ENCODE measurements around the gene GFM1.

Gene GFM1

DNA sequence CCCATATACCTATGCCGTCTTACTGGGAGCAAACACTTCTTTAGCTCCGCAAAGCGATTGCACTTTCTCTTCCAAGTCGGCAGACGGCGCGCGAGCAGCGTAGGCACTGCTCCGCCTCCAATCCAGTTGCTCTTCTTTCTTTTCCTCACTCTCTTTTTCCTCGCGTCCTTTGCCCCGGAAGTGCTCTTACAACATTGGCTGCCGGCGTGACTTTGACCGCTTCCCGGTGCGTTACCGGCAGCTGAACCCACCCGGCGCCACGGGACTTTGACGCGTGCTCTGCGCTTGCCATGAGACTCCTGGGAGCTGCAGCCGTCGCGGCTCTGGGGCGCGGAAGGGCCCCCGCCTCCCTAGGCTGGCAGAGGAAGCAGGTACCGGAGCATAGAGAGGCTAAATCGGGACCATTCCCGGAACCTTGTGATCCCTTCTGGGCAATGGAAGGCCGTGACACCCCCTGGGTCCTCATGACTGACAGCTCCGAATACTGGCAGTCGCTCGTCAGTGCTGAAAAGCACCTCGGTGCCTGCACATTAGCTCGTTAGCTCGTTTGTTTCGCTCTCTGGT, at the start of gene GFM1:
Gene GFM1, plus strand, starts transcription at position 183 of the 564 bp plus-strand sequence. Its CDS starts 108 bp downstream, at position 291.
- H3K27ac Mint-ChIP-seq, result peak within 1 kb of the TSS; percentile 89
- H3K27me3 Mint-ChIP-seq (ENCODE audit: low read depth), result no peaks in the 10 kb centered on the region
- no peaks in the 10 kb centered on the region for H3K9me3 Mint-ChIP-seq
- peaks cover 22% of the 10 kb centered on the region for H3K36me3 Mint-ChIP-seq (ENCODE audit: low read depth)
- H3K4me3 Mint-ChIP-seq, result peak within 1 kb of the TSS; percentile 93
- H3K4me1 Mint-ChIP-seq (ENCODE audit: low read depth), result peaks cover 28% of the 10 kb centered on the region

DNA sequence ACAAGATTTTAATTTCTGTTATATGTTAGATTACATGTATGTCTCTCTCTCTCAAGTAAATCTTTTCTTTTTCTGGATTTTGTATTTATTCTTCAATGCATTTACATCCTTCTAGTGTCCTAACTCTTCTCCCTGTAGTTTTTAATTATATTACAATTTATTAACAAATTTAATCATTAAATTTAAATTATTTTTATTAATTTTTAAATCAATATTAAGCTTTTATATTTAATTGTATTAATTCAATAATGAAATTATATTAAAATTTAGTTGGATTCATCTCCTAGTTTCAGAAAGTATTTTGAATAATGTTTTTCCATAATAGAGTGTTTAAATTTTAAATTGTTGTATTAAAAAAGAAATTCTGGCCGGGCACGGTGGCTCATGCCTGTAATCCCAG, 43.5 kb upstream of the GFM1 start:
- H3K36me3 Mint-ChIP-seq (ENCODE audit: low read depth), result no peaks in the 10 kb centered on the region
- H3K4me1 Mint-ChIP-seq (ENCODE audit: low read depth), result no peaks in the 10 kb centered on the region
- H3K9me3 Mint-ChIP-seq, result no peaks in the 10 kb centered on the region
- H3K27me3 Mint-ChIP-seq (ENCODE audit: low read depth), result no peaks in the 10 kb centered on the region
- H3K4me3 Mint-ChIP-seq, result no peak overlapping the region
- no peak overlapping the region for H3K27ac Mint-ChIP-seq

DNA sequence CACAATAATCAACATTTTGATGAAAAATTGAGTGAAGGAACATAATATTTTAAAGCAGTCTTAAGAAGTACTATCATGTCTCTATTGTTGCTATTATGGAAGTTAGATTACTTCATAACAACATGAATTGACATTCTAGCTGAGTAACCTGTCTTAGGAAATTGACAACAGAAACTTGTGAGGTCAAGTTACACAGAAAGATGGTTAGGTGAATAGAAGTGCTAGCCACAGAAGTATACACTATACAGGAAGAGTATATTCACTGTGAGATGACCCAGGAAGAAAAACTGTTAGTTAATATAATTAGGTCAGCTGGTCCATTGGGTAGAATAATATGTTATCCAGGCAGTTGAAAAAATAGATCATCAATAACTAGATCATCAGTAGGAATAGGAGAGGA, 42.1 kb upstream of the GFM1 start:
- no peaks in the 10 kb centered on the region for H3K27me3 Mint-ChIP-seq (ENCODE audit: low read depth)
- H3K9me3 Mint-ChIP-seq, result no peaks in the 10 kb centered on the region
- H3K4me1 Mint-ChIP-seq (ENCODE audit: low read depth), result no peaks in the 10 kb centered on the region
- H3K36me3 Mint-ChIP-seq (ENCODE audit: low read depth), result no peaks in the 10 kb centered on the region
- no peak overlapping the region for H3K4me3 Mint-ChIP-seq
- H3K27ac Mint-ChIP-seq, result no peak overlapping the region

DNA sequence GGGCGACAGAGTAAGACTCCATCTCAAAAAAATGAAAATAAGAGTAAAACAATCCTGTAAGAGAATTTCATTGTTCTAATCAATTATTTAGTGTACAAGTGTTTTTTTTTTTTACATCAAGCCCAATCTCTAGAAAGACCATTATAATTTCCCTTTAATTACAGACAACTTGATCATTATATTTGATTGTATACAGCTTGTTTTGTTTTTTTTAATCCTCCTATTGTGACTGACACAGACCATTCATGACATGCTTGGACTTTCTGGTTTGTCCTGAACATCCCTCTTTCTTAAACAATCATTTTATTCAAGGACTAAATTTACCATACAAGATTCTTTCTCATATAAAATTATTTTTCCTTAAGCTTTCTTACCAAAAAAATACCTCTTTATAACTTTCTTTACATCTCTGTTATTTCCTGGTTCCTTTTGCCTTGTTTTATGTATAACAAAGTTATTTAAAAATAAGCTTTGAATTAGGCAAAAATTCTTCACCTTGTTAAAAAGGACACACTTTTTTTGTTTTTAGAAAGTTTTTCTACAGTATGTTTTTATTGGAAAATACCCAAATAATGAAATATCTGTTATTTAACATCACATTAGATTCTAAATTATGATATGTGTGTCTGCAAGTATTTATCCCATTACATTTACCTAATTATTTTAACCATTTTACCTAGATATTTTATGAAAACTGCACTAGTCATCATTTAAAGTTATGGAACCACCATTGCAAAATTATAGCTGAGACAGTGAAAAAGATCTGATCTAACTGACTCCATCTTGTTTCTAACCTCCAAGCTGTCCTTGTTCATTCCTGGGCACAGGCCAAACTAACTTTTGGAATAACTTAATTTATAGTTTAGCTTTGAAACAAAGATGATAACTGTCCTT, 26.1 kb upstream of the GFM1 start:
- no peaks in the 10 kb centered on the region for H3K36me3 Mint-ChIP-seq (ENCODE audit: low read depth)
- H3K9me3 Mint-ChIP-seq, result peaks cover 3% of the 10 kb centered on the region
- peaks cover 6% of the 10 kb centered on the region for H3K27me3 Mint-ChIP-seq (ENCODE audit: low read depth)
- no peak overlapping the region for H3K4me3 Mint-ChIP-seq
- H3K4me1 Mint-ChIP-seq (ENCODE audit: low read depth), result no peaks in the 10 kb centered on the region
- no peak overlapping the region for H3K27ac Mint-ChIP-seq

DNA sequence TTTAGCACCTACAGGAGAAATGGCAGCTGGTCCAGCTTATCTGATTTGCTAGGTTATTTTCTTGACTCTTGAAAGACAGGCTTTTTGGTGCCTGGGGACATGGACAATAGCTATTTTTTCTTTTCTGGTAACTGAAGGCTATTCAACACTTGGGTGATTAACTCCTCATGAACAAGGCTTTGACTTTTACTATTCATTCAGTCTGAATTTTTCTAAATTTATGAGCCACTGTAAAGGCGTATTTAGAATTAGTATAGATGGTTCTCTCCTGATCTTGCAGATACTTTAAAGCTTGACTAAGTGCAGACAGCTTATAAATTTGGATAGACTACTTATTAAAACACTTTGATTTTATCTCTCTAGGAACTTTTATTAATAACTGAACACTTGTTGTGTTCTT, 18.4 kb upstream of the GFM1 start:
- H3K4me3 Mint-ChIP-seq, result no peak overlapping the region
- H3K27ac Mint-ChIP-seq, result no peak overlapping the region
- no peaks in the 10 kb centered on the region for H3K4me1 Mint-ChIP-seq (ENCODE audit: low read depth)
- H3K36me3 Mint-ChIP-seq (ENCODE audit: low read depth), result no peaks in the 10 kb centered on the region
- H3K27me3 Mint-ChIP-seq (ENCODE audit: low read depth), result no peaks in the 10 kb centered on the region
- no peaks in the 10 kb centered on the region for H3K9me3 Mint-ChIP-seq

DNA sequence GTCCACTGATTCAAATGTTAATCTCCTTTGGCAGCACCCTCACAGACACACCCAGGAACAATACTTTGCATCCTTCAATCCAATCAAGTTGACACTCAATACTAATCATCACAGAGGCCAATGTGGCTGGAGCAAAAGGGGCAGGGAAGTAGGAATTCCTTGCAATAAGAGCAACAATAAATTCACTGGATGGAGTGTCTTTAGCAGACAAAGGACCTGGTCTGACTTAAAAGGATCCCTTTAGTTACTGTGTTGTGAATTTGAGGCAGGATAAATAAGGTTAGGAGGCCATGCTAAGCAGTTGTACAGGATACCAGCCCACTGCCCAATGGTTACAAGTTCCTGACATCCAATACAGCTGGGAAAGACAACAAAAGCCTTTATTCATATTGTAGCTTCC, 12.3 kb upstream of the GFM1 start:
- no peaks in the 10 kb centered on the region for H3K4me1 Mint-ChIP-seq (ENCODE audit: low read depth)
- no peaks in the 10 kb centered on the region for H3K27me3 Mint-ChIP-seq (ENCODE audit: low read depth)
- no peak overlapping the region for H3K4me3 Mint-ChIP-seq
- peaks cover 6% of the 10 kb centered on the region for H3K9me3 Mint-ChIP-seq
- H3K27ac Mint-ChIP-seq, result no peak overlapping the region
- H3K36me3 Mint-ChIP-seq (ENCODE audit: low read depth), result no peaks in the 10 kb centered on the region

DNA sequence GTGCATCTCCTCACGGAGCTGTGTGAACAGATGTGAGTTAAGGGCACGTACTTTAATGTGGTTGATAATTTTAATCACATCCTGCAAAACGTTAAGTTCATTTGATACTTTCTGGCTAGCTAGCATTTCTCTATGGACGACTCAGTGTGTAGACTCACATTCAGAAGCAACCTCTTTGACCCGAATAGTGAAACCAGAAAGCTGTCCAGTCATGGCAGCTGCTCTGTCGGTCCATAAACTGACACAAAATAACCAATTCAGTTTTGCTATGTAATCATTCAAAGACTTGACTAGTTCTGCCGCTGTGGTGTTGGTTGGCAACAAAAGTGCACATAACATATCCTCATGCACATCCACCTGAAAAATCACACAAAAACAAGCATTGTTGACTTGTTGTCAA, 3.7 kb upstream of the GFM1 start:
- Mint-ChIP-seq H3K4me3 (no peak overlapping the region), H3K27ac (no peak overlapping the region), H3K36me3 (ENCODE audit: low read depth) (no peaks in the 10 kb centered on the region), H3K4me1 (ENCODE audit: low read depth) (peaks cover 12% of the 10 kb centered on the region), H3K27me3 (ENCODE audit: low read depth) (no peaks in the 10 kb centered on the region), H3K9me3 (no peaks in the 10 kb centered on the region)

DNA sequence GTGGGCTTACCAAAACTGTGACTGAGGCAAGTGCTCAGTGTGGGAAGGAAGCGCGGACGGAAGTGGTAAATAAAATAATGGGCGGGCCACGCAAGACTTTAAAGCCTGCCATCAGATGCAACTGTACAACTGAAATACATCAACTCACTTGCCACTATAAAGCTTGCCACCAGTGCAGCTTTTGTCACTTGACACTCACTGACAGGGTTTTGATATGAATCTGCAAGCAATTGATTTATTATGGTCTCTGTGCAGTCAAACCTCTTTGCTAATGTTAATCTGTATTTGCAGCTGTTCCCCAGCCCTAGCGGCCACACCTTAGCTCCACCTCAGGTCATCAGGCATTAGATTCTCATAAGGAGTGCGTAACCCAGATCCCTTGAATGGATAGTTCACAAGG, 2.3 kb upstream of the GFM1 start:
- no peaks in the 10 kb centered on the region for H3K27me3 Mint-ChIP-seq (ENCODE audit: low read depth)
- peaks cover 6% of the 10 kb centered on the region for H3K36me3 Mint-ChIP-seq (ENCODE audit: low read depth)
- no peak overlapping the region for H3K27ac Mint-ChIP-seq
- peaks cover 19% of the 10 kb centered on the region for H3K4me1 Mint-ChIP-seq (ENCODE audit: low read depth)
- H3K4me3 Mint-ChIP-seq, result no peak overlapping the region
- no peaks in the 10 kb centered on the region for H3K9me3 Mint-ChIP-seq

DNA sequence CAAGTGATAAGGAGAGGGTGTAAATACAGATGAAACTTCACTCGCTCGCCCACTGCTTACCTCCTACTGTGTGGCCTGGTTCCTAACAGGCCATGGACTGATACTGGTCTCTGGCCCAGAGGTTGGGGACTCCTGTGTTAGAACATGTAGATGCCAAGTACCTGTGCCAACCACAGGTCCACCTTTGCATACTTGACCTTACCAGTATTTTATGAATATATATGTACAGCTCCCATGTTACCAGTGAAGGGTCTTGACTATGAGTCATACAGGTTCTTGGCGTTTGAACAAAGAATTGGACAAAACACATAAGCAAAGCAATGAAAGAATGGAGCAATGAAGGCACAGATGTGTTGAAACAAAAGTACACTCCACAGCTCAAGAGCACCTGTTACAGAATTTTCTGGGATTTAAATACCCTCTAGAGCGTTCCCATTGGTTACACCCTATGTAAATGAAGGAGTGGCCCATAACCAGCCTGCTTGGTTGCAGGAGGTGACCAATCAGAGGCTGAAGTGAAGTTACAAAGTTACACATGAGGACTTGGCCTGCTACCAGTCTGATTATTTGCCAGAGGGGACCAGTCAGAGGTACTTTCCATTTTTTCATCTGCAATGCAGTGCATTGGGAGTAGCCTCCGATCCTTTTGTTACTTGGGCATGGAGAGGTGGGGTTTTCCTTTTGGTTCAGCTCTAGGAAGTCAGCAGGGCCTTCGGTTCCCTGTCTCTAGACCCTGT, 1.7 kb upstream of the GFM1 start:
- Mint-ChIP-seq H3K27ac (no peak overlapping the region), H3K4me1 (ENCODE audit: low read depth) (peaks cover 21% of the 10 kb centered on the region), H3K36me3 (ENCODE audit: low read depth) (peaks cover 11% of the 10 kb centered on the region), H3K9me3 (no peaks in the 10 kb centered on the region), H3K27me3 (ENCODE audit: low read depth) (no peaks in the 10 kb centered on the region), H3K4me3 (no peak overlapping the region)

DNA sequence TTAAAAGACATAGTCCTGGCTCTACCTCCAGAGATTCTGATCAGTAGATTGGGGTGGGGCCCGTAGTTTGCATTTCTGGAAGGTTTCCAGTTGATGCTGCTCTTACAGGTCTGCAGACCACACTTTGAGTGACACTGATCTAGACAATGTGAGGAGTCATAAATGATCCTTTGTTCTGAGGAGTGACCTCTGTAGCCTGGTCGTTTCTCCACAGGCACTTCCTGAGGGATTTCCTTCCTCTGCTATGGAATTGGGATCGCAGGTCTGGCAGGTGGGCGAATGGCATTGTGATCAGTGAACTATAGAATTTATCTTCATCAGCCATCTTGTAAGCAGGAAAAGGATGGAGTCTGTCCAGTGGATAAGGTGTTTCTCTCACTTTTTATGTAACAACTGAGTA, 5.5 kb downstream of the GFM1 start:
- peaks cover 22% of the 10 kb centered on the region for H3K4me1 Mint-ChIP-seq (ENCODE audit: low read depth)
- H3K27me3 Mint-ChIP-seq (ENCODE audit: low read depth), result no peaks in the 10 kb centered on the region

DNA sequence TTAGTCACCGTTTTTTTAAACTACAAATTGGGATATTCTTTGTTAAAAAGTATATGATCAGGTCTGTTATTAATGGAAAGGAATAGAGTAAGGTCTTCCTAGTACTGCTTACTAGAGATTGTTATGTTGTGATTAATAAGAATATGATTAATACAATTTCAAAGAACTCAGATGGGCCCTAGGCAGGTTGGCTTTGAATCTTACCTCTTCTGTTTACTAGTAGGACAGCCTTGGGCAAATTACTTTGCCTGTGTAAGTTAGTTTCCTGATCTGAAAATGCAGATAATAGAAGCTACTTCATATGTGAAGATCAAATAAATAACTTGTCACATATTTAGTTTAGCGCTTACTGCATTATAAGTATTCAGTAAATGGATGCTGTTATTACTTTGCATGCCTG, 6.9 kb downstream of the GFM1 start:
- Mint-ChIP-seq H3K27me3 (ENCODE audit: low read depth) (no peaks in the 10 kb centered on the region), H3K4me3 (no peak overlapping the region), H3K27ac (no peak overlapping the region), H3K36me3 (ENCODE audit: low read depth) (peaks cover 37% of the 10 kb centered on the region), H3K9me3 (no peaks in the 10 kb centered on the region), H3K4me1 (ENCODE audit: low read depth) (peaks cover 13% of the 10 kb centered on the region)

More for the DNA sequence above, 5.5 kb downstream of the GFM1 start:
- Mint-ChIP-seq H3K36me3 (ENCODE audit: low read depth) (peaks cover 35% of the 10 kb centered on the region), H3K27ac (no peak overlapping the region), H3K4me3 (no peak overlapping the region), H3K9me3 (no peaks in the 10 kb centered on the region)

DNA sequence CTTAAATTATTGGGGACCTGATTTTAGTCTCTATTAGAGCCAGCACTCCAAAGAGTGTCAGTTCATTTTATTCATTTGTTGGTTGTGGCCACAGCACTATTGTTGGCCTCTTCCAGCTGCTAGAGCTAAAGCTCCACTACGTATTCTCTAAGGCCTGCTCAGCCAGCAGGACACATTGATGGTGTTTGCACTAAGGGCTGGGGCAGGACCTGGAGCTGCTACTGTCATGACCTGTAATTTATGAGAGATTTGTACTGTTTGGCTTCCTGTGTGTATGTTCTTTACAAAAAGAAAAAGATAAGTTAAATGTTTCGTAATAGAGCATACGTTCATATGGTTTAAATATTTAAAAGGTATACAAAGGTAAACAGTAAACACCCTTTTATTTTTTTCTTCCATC, 8.1 kb downstream of the GFM1 start:
- no peak overlapping the region for H3K27ac Mint-ChIP-seq
- no peak overlapping the region for H3K4me3 Mint-ChIP-seq

DNA sequence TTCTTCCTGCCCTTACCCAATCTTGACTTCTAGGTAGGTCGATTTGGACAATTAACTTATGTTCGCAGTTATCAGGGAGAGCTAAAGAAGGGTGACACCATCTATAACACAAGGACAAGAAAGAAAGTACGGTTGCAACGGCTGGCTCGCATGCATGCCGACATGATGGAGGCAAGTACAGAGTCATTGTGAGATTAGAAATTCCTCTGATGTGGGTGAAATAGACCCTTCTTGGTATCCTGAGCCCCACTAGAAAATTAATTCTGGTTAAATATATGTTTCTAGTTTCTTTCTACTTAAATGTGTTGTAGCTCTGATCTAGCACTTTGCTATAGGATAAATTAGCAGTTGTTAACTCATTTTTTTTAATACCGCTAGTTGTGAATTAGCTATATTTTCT, 14.6 kb downstream of the GFM1 start:
- Mint-ChIP-seq H3K27ac (no peak overlapping the region), H3K36me3 (ENCODE audit: low read depth) (peaks cover 26% of the 10 kb centered on the region), H3K4me3 (no peak overlapping the region)

More for the DNA sequence above, 8.1 kb downstream of the GFM1 start:
- H3K4me1 Mint-ChIP-seq (ENCODE audit: low read depth), result peaks cover 6% of the 10 kb centered on the region
- no peaks in the 10 kb centered on the region for H3K27me3 Mint-ChIP-seq (ENCODE audit: low read depth)
- peaks cover 34% of the 10 kb centered on the region for H3K36me3 Mint-ChIP-seq (ENCODE audit: low read depth)
- no peaks in the 10 kb centered on the region for H3K9me3 Mint-ChIP-seq

DNA sequence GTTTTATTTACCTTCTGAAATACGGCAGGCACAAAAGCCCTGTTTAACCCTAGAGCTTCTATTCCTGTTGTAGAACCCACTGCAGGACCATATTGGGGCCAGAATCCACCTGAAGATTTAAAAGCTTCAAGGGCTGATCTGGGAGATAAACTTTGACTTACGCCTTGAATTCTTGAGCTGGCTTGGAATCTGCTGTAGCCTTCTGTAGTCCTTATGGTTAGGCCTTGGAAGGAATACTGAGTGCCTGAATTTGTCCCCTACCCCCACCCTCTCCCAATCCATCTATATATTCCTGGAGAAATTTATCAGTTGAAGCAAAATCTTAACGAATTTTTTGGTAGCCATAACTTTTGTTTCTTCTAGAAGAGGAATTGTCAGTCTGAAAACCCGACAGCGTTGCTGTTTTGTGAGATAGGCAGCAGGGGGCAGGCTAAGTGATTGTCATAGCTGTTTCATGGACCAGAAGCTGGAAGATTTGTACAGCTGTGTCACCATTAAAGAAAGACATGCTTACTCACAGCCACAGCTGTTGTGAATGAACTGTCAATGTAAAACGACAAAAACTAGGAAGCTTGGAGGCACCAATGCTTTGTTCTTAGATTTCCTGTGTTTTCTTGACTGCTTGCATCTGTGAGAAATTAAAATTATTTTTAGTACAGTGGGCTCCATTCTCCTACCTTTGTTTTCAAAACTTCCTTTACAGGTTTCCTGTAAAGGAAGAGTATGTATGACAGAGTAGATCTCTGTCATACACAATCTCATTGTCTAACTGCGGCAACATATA, 15.3 kb downstream of the GFM1 start:
- peaks cover 5% of the 10 kb centered on the region for H3K4me1 Mint-ChIP-seq (ENCODE audit: low read depth)
- peaks cover 27% of the 10 kb centered on the region for H3K36me3 Mint-ChIP-seq (ENCODE audit: low read depth)
- no peak overlapping the region for H3K27ac Mint-ChIP-seq
- H3K27me3 Mint-ChIP-seq (ENCODE audit: low read depth), result no peaks in the 10 kb centered on the region
- no peaks in the 10 kb centered on the region for H3K9me3 Mint-ChIP-seq
- no peak overlapping the region for H3K4me3 Mint-ChIP-seq

More for the DNA sequence above, 14.6 kb downstream of the GFM1 start:
- Mint-ChIP-seq H3K27me3 (ENCODE audit: low read depth) (no peaks in the 10 kb centered on the region), H3K4me1 (ENCODE audit: low read depth) (peaks cover 2% of the 10 kb centered on the region), H3K9me3 (no peaks in the 10 kb centered on the region)

Data from T-helper 1 cell treated with Interleukin-12 subunit alpha and Interleukin-12 subunit beta and Interleukin-4 antibody, amounts not matched to agents 30 μg/mL and 1 μg/mL, for 36 hours (primary cell).